Activated gamma-delta T cell treated with anti-CD3 and anti-CD28 coated beads, Interleukin-2, amount 50 U/mL, for 16 hours (primary cell): ENCODE measurements around the gene PRDM10.
"Not testable (repeated sequence)": the region's sequence is repeated elsewhere in the genome, so short reads cannot be mapped to it uniquely, and the experiment has no call there.

Source experiments
- DNase-seq: peaks from one replicate; pipeline ENCODE4 v3.0.0-alpha.2; 2020; ENCODE audit warnings: low read depth

The PRDM10 gene

GRCh38 chr11:129895126-129896041 is 107.3 kb downstream of the PRDM10 start, which contains the start of gene NFRKB:
Gene NFRKB, minus strand, starts transcription at chr11:129895578. Its CDS starts 2,729 bp downstream, at chr11:129892849.
- DNase-seq = peak; percentile 82

- no peak for DNase-seq
Measured at GRCh38 chr11:129894278-129895125, 108.1 kb downstream of the PRDM10 start.

GRCh38 chr11:129888451-129888850 is 114.2 kb downstream of the PRDM10 start:
- DNase-seq = no peak

- DNase-seq = no peak
Measured at GRCh38 chr11:129885381-129885780, 117.3 kb downstream of the PRDM10 start.

GRCh38 chr11:129884581-129884980 is 118.1 kb downstream of the PRDM10 start:
- DNase-seq = no peak

- DNase-seq = peak; percentile 16
Measured at GRCh38 chr11:129881570-129882170, 121.0 kb downstream of the PRDM10 start.

GRCh38 chr11:129880311-129880710 is 122.3 kb downstream of the PRDM10 start:
- DNase-seq = no peak

GRCh38 chr11:129871914-129872313 is 130.7 kb downstream of the PRDM10 start:
- DNase-seq = no peak

GRCh38 chr11:129868626-129869025 is 134.0 kb downstream of the PRDM10 start:
- not testable (repeated sequence) for DNase-seq

GRCh38 chr11:129866311-129866710 is 136.3 kb downstream of the PRDM10 start:
- DNase-seq = no peak

GRCh38 chr11:129865701-129866100 is 136.9 kb downstream of the PRDM10 start:
- no peak for DNase-seq

GRCh38 chr11:129864811-129865210 is 137.8 kb downstream of the PRDM10 start:
- DNase-seq = no peak

GRCh38 chr11:129861702-129862522 is 140.7 kb downstream of the PRDM10 start:
- DNase-seq = no peak

- no peak for DNase-seq
Measured at GRCh38 chr11:129856036-129856435, 146.6 kb downstream of the PRDM10 start.

- no peak for DNase-seq
Measured at GRCh38 chr11:129855086-129855485, 147.5 kb downstream of the PRDM10 start.

- no peak for DNase-seq
Measured at GRCh38 chr11:129854232-129854805, 148.3 kb downstream of the PRDM10 start.

GRCh38 chr11:129853518-129854231 is 149.0 kb downstream of the PRDM10 start:
- DNase-seq = peak; percentile 24

- no peak for DNase-seq
Measured at GRCh38 chr11:129852125-129852740, 150.4 kb downstream of the PRDM10 start.
